HK-2 (cell line): ENCODE data around the gene P3H2.
A peak's percentile ranks its signal among the peaks of the same experiment; 100 is the strongest.
"Not testable (repeated sequence)": the region's sequence is repeated elsewhere in the genome, so short reads cannot be mapped to it uniquely, and the experiment has no call there.

Experiments
- DNase-seq: peaks from one replicate; pipeline ENCODE4 v3.0.0-alpha.2; 2018; ENCODE audit not compliant: unreplicated experiment

Gene P3H2, protein sequence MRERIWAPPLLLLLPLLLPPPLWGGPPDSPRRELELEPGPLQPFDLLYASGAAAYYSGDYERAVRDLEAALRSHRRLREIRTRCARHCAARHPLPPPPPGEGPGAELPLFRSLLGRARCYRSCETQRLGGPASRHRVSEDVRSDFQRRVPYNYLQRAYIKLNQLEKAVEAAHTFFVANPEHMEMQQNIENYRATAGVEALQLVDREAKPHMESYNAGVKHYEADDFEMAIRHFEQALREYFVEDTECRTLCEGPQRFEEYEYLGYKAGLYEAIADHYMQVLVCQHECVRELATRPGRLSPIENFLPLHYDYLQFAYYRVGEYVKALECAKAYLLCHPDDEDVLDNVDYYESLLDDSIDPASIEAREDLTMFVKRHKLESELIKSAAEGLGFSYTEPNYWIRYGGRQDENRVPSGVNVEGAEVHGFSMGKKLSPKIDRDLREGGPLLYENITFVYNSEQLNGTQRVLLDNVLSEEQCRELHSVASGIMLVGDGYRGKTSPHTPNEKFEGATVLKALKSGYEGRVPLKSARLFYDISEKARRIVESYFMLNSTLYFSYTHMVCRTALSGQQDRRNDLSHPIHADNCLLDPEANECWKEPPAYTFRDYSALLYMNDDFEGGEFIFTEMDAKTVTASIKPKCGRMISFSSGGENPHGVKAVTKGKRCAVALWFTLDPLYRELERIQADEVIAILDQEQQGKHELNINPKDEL

DNA sequence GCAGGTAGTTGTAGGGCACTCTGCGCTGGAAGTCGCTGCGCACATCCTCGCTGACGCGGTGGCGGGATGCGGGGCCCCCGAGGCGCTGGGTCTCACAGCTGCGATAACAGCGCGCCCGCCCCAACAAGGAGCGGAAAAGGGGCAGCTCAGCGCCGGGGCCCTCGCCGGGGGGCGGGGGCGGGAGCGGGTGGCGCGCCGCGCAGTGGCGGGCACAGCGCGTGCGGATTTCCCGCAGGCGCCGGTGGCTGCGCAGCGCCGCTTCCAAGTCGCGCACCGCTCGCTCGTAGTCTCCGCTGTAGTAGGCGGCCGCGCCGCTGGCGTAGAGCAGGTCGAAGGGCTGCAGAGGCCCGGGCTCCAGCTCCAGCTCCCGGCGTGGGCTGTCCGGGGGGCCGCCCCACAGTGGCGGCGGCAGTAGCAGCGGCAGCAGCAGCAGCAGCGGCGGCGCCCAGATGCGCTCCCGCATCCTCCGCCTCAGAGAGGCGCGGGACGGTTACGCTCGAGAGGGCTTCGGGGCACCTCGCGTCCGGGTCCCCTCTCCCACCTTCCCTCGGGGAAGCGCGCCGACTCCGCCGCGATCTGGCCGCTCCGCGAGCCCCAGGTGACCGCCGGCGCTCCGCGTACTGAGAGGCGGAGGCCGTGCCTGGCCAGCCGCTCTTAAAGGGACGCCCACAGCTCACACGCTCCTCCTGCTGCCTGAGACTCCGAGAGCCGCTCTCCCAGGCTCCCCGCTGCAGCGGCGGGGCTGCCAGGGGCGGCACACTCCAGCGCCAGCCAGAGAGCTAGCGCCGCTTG, at the start of gene P3H2:
Gene P3H2 (minus strand): TSS at position 629 of the 792 bp plus-strand sequence. CDS start 166 bp downstream, at position 463.
- peak; percentile 93 for DNase-seq

DNA sequence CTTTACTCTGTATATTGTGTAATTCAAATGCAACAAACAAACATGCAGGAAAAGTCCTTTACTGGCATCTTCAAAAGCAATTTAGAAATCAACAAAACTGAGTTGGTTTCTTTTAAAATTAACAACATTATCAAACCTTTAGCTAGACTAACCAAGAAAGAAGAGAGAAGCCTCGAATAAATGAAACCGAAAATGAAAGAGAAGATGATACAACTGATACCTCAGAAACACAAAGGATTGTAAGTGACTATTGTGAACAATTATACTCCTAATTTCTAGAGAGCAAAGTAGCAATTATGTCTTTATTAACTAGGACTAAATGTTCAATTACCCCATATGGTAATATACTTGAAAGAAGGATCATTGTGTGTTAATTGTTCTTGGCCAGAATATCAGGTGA, 49.2 kb upstream of the P3H2 start:
- no peak for DNase-seq

DNA sequence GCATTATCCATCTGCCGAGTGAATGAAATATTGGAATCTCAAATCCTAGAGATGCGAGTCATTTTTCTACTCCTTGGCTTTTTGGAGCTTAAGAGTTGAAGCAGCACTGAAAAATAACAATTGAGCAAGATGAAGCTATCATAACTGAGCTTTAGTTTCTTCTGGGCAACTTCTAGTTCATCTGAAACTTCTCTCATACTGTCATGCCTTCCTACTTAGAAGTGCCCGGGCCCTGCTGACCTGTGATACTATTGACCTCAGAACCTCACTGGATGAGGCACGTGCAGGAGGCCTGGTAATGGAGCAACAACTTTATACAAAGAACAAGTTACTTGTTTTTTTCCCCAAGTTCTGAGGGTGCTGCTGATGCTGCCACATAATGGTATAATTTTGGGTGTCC, 48.5 kb upstream of the P3H2 start:
- DNase-seq, result no peak

DNA sequence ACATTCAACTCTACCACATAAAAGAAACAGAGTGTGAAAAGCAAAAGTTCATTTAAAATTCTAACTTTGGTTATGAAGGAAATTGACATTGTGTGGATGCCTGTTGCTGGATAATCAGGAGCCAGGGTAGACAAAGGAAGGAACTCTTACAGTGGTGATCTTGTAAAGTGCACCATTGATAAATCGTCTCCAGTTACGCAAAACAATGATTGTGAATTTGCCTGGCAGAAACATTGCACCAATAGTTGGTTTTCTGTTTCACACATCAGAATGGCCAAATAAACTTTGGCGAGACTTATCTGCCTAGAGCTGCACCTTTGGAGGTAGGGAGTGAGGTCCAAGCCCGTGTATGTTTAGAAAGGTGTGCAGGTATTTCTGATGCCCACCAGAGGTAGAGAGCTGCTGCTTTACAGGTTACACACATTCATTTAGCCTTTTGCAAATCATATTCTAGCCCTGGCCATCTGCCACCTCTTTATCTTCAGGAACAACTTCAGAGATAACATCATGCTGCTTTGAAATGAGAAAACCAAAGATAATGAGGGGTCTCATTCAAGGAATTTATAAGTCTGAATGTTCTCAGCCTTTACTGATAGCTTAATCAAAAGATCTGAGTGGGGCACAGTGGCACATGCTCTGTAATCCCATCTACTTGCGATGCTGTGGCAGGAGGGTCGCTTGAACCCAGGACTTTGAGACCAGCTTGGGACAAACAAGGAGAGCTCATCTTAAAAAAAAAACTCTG, 47.4 kb upstream of the P3H2 start:
- no peak for DNase-seq

DNA sequence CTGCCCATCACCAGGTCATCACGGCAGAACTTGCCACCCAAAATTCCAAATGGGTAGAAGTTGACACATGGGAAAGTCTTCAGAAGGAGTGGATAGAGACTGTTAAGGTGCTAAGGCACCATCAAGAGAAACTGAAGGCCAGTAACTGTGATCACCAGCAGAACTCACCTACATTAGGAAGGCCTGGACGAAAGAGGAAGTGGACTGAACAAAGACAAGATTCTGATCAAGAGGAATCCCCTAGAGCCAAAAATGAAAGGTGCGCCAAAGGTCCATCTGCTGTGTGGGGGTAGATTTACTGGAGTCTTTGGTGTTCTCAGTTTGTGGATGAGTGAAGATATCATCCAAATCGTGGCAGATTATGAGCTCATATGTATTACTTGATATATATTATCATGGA, 46.3 kb upstream of the P3H2 start:
- DNase-seq, result no peak

DNA sequence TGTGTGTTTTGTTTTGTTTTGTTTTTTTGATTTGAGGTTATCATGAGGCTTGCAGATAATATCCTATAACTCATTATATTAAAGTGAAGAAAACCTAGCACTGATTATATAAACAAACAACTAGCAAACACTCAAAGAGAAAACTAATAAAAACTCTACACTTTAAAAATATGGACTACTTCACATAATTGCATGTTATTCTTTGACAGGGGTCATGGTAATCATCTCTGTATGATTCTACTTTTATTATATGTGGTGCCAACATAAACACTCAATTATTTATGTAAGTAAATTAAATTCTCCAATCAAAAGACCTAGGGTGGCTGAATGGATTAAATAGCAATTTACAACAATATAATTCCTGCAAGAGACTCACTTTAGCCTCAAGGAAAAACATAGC, 44.6 kb upstream of the P3H2 start:
- DNase-seq, result no peak

DNA sequence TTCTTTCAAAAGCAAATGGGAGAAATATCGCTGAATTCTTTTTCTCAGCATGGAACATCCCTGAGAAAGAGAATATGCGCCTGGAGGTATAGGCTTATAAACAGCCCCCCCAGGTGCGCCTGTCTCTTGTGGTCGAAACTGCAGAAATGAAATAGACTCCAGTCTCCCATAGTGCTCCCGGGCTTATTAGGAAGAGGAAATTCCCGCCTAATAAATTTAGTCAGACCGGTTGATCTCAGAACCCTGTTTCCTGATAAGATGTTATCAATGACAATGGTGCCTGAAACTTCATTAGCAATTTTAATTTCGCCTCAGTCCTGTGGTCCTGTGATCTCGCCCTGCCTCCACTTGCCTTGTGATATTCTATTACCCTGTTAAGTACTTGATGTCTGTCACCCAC, 41.3 kb upstream of the P3H2 start:
- DNase-seq, result not testable (repeated sequence)

DNA sequence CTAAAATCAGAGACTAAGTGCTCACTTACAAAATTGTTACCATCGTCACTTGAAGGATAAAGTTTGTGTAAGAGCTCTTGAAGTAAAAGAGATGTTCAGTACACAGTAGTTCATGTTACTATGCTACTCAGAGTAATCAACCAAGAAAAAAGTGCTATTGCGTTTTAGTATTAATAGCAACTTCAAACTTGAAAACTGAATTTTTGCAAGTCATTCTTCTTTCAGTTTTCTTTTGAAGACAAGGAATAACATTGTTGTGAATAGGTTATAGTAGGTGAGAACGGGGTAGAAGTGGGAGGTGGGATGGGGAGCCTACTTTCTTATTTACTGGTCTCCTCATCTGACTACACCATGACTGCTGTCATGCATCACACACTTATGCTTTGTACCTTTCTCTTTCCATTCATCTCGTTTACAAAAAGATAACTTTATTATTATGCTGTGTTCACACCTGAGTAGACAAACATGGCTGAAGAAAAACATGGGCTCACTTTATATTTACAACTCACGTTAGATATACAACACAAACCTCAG, 39.3 kb upstream of the P3H2 start:
- DNase-seq, result no peak

DNA sequence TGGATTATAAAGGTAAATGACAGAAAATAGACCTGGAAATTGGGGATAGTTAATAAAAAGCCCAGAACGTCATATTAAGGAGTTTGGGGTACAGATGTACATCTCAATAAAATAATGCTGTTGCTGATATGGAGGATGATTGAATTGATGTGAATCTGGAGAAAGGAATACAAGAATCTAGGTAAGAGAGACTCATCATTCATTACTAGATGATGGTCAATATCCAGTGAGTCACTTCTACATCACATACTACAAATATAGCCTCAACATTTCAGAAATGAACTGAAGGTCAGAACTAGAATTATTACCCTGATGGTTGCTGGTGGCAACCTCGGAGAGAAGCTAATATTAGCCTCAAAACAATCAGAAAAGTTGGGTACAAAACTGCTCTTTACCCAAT, 37.6 kb upstream of the P3H2 start:
- no peak for DNase-seq

DNA sequence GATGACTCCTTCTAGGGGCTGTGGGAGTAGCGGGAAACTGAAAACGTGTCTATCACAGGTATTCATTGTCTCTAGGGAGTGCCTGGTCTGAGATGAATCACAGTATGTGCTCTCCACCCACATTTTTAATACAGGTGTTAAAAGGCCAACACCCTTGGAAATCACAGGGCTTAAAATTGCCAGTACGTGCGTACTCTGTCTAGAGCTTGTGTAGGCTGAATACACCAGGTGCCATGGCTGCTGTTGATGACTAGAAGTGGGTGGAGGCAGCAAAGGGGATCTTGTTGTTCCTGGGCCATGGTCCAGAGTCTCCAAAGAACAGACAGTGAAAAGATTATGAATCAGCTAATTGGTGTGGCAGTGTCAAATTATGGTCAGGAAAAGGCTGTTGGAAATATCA, 35.1 kb upstream of the P3H2 start:
- DNase-seq, result no peak

DNA sequence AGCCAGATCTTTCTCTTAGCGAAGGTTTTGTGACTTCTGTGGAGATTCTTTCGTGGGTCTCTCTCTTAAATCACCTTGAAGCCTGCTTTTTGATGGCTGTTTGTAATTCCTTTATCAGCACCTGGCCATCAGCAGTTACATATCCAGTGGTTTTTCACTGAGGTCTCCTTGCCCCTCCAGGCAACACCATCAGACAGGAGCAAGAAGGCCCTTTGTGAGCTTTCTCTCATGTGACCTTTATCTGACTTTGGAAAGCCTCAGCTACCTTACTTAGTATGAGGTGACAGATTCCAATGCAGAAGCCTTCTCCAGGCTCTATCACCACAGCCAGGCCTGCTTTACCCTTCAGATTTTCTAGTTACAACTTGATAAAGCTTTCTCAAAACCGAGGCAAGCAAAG, 30.0 kb upstream of the P3H2 start:
- DNase-seq, result no peak

DNA sequence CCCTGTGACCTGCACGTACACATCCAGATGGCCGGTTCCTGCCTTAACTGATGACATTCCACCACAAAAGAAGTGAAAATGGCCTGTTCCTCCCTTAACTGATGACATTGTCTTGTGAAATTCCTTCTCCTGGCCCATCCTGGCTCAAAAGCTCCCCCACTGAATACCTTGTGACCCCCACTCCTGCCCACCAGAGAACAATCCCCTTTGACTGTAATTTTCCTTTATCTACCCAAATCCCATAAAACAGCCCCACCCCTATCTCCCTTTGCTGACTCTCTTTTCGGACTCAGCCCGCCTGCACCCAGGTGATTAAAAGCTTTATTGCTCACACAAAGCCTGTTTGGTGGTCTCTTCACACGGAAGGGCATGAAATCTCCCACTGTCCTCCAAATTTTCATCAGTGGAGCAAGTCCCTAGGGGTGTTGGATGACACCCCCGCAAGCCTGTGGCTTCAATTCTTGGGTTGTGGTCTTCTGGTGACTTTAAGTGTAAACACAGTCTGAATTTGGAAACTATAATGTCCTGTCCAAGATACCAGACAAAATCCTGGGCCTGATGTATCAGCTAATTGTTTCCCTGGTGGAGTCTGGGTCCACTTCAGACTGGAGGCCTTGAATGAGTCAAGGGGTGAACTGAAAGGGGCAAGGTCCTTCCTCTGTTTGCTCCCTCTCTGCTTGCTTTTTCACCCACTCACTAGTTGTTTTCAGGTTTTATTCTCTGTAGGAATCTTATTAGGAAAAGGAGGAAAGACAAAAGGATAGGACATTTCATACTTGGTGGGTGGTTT, 29.3 kb upstream of the P3H2 start:
- not testable (repeated sequence) for DNase-seq

DNA sequence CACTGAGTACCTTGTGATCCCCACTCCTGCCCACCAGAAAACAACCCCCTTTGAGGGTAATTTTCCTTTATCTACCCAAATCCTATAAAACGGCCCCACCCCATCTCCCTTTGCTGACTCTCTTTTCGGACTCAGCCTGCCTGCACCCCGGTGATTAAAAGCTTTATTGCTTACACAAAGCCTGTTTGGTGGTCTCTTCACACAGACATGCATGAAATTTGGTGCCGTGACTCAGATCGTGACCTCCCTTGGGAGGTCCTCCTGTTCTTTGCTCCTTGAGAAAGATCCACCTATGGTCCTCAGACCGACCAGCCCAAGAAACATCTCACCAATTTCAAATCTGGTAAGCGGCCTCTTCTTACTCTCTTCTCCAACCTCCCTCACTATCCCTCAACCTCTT, 24.1 kb upstream of the P3H2 start:
- not testable (repeated sequence) for DNase-seq

DNA sequence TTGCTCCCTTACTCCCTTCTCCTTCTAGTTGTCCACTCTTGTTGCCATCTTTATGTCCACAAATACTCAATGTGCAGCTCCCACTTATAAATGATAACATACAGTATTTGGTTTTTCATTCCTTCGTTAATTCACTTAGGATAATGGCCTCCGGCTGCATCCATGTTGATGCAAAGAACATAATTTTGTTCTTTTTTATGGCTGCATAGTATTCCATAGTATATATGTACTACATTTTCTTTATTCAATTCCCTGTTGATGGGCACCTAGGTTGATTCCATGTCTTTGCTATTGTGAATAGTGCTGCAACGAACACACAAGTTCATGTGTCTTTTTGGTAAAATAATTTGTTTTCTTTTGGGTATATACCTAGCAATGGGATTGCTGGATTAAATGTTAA, 21.3 kb upstream of the P3H2 start:
- DNase-seq, result no peak

DNA sequence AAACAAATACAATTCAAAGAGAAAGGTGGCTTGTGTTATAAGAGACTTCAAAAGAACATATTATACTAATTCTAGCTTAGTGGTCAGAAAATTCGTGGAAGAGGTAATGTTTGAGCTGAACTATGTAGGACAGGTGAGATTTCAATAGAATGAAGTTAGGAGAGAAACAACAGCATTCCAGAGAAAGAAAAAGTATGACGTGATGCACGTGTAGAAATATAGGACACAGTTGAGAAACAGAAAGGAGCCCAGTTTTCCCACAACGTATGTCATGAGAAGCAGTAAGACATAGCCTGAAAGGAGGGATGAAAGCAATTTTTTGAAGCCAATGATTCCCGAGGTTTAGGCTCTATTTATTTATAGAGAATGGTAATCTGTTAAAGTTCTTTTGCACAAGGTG, 18.7 kb upstream of the P3H2 start:
- no peak for DNase-seq

DNA sequence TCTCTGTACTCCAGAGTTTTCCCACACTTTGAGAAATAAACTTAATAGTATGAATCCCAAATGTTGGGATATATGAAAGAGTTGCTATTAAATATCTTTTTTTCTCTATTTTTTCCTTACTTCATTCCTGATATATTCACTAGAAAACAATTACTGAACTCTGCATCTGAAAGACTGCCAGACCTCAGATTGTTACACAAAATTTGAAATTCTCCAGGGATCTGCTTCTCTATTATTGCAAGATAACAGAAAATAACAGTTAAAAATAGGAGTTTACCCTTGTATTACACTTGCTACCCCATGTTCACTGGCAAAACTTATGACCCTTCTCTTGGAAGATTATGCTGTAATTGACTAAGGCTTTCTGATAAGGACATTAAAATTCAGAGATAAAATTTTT, 11.7 kb upstream of the P3H2 start:
- no peak for DNase-seq

DNA sequence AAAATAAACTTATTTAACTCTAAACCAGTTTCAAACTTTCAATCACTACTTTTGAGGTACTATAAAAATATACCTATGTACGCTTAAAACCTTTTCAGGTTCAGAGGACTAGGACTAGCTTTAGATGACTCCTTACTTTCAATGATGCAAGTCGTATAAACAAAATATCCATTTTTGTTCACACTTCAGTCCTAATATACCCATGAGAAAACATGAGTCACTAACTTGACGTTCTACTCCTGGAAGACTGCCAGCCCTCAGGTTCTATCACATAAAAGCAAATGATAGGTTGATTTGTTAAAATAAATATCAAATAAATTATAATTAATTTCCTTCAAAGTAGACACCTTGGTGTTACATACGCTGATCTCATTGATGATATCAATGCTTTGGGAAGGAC, 10.6 kb upstream of the P3H2 start:
- no peak for DNase-seq

DNA sequence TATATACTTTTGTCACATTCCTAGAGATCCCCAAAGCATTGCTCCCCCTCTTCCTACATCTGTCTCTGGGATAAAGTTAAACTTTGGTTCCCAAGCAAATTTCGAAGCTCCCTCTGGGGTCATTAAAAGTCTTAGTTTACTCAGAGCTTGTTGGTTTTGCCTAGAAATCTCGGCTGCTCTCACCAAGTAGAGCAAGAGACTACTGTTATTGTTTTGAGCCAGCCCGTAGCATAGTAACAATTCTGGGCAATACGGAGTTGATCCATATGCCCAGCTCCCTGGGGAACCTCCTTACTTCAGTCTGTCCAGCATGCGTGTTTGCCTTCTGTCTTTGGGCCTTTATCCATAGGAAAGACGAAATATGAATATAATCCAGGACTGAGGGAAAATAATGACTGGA, 10.0 kb upstream of the P3H2 start:
- DNase-seq, result no peak

DNA sequence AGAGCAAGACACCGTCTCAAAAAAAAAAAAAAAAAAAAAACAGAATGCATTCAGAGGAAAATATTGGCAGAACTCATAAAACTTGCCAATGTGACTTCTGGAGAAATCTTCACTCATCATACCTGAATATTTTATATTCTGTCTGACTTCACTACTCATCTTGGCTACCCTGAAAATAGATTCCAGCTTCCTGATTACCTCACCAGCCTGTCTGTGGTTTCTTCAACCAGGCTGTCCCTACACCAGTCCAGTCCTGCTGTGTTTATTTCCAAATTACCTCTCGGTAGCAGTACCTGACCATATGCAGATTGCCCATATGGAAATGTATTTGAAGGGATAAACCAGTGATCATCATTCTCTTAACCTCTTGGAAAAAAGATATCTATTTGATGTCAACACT, 9.3 kb upstream of the P3H2 start:
- no peak for DNase-seq

DNA sequence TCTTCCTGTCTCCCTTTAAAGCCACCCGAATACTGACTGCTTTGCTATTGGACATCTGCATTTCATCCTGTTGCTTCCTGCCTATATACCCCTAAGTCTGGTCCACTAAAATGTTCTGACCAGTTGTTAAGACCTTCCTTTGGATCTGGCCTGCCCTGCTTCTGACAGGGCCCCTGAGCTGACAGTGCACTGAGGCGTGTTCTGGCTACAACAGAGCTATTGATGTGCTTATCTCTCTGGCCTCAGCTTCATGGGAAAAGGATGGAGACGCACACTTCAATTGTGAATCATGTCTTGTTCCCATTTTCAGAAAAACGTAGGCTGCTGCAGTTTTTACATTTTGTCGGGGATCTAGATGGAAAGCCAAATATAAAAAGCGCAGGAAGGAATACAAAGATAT, 7.1 kb upstream of the P3H2 start:
- DNase-seq, result no peak

DNA sequence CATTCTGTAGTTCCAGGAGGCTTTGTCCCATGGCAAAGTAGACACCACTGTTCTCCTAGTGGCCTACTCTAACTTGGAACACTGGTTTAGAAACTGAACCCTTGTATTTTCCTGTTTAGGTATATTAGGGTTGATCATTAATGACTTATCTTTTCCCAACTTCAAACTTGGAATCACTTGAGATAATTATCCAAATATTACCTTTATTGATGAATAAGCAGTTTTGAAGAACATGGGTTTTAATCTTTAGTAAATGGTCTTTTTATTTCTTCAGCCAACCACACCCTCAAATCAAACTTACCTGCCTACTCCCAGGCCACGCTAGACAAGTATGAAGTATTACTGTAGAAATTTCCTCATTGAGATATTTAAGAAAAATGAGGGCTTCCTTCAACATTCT, 6.5 kb upstream of the P3H2 start:
- no peak for DNase-seq
